GM18511 (cell line): ENCODE measurements around the gene KRTAP10-7.
"Not testable (repeated sequence)": the region's sequence is repeated elsewhere in the genome, so short reads cannot be mapped to it uniquely, and the experiment has no call there.

ENCODE experiments used
- ATAC-seq: cut with Tn5 transposase; IDR thresholded peaks from one replicate; pipeline ENCODE4 v1.9.1; 2021; ENCODE audit warnings: mild to moderate bottlenecking, moderate library complexity; ENCODE audit not compliant: unreplicated experiment

KRTAP10-7 gene, protein sequence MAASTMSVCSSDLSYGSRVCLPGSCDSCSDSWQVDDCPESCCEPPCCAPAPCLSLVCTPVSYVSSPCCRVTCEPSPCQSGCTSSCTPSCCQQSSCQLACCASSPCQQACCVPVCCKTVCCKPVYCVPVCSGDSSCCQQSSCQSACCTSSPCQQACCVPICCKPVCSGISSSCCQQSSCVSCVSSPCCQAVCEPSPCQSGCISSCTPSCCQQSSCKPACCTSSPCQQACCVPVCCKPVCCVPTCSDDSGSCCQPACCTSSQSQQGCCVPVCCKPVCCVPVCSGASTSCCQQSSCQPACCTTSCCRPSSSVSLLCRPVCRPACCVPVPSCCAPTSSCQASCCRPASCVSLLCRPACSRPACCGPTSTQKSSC

DNA sequence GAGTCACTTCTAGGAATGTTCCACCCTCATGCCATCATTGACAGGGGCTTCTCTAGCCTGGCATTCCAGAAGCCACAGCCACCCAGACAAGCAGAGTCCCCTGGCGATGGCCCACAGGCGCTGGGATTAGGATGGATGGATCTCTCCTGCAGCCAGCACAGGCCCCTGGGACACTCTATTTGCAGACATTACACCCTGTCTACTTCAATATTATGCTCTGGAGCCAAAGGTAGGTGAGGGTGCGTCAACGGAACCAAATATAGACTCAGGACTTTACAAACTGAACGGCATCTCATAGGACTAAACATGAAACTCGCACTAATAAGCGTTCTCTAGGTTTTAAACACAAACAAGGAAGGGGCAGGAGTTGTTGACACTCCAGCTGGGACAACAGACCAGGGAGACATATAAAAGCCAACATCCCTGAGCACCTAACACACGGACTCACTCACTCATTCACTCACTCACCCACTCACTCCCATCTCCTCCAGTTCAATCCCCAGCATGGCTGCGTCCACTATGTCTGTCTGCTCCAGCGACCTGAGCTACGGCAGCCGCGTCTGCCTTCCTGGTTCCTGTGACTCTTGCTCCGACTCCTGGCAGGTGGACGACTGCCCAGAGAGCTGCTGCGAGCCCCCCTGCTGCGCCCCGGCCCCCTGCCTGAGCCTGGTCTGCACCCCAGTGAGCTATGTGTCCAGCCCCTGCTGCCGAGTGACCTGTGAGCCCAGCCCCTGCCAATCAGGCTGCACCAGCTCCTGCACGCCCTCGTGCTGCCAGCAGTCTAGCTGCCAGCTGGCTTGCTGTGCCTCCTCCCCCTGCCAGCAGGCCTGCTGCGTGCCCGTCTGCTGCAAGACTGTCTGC is at the start of gene KRTAP10-7:
KRTAP10-7 (plus strand) TSS at position 480 of the 861 bp plus-strand sequence; CDS start at position 505, 25 bp downstream.
- ATAC-seq, result not testable (repeated sequence)

DNA sequence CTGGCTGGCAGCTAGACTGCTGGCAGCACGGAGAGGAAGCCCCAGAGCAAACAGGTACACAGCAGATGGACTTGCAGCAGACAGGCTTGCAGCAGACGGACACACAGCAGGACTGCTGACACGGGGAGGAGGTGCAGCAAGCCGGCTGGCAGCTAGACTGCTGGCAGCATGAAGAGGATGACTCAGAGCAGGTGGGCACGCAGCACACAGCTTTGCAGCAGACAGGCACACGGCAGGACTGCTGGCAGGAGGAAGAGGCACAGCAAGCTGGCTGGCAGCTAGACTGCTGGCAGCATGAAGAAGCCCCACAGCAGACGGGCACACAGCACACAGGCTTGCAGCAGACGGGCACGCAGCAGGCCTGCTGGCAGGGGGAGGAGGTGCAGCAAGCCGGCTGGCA is 49.6 kb upstream of the KRTAP10-7 start:
- no peak for ATAC-seq

DNA sequence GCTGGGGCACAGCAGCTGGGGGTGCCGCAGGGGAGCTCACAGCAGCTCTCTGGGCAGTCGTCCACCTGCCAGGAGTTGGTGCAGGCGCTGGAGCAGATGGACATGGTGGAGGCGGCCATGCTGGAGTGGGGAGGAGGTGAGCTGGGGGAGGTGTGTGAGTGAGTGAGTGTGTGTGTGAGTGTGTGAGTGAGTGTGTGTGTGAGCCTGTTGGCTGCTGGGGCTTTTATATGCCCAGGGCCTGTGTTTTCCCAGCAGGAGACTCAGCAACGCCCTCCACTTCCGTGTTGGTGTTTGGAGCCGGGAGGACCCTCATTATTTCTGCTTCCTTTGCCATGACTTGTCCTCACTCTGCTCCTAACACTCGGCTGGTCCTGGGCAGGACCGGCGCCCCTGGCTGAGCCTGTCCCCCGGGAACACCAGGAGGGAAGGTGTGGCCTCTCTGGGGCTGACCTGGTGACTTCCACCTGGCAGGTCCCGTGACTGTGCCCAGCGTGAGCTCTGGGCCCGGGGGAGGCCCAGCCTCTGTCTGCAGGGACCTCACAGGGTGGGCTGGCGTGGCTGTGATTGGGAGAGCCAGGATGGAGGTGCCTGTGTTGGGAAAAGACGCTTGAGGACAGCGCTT is 48.9 kb upstream of the KRTAP10-7 start, which contains the start of gene KRTAP10-2:
KRTAP10-2 (minus strand) TSS at position 166 of the 622 bp plus-strand sequence; CDS start at position 119, 47 bp downstream.
- ATAC-seq, result no peak

DNA sequence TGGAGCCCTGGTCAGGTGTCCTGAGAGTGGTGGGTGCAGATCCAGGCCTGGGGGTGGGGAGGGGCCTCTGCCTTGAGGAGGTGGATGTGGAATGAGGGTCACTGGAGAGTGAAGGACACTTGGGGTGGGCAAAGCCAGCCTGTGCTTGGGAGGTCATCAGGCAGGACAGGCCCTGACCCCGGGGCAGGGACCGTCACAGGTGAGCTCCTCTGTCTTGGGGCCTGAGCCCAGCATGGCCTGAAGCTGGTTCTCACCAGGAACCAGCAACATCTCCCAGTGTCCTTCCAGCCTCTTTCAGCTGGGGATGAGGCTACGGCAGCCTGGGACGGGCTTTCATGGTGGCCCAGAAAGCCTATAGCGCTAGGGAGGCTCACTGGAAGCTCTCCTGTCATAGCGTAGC is 48.3 kb upstream of the KRTAP10-7 start:
- ATAC-seq, result no peak

DNA sequence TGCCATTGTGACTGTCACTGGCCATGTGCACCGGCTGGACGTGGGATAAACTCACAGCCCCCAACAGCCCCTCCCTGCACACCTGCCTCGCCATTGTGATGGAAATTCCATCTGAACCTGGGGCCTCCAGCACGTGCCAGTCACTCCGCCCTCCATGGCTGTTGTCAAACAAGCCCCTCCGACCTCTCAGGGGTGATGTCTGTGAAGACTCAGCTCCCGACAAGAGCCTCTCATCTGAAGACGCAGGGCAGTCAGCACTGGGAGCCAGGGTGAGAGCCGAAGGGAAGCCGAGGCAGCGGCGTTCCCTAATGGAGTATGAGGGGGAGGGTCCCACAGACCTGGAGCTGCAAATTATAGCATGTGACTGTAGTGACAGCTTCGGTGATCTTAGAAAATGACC is 47.7 kb upstream of the KRTAP10-7 start:
- ATAC-seq, result no peak

DNA sequence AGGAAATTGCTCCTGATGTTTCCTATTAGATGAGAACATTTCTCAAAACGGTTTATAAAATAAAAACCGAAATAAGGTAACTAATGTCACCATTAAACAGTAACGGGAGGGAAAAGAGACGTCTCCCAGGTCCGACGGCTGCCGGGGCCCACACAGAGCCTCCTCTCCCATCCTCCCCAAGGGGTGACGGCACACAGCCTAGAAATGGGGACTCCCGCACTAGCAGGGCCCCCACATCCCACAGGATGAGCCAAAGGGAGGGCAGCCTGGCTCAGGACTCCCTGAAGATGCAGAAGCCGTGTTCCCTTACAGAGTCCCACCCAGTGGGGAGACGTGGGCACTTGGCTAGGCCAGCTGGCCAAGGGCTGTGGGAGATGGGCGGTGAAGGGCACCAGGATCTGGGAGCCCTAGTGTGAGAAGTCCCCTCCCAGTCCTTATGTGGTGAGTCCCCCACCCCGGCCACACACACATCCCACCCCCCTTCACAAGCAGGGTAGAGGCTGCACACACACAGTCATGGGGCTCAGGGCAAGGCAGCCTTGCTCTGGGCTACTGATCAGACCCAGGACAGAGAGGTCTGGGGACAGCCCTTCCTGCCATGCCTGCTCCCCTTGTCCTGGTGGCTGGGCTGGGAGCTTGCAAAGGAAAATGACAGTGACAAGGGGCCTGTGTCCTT is 45.1 kb upstream of the KRTAP10-7 start:
- no peak for ATAC-seq

DNA sequence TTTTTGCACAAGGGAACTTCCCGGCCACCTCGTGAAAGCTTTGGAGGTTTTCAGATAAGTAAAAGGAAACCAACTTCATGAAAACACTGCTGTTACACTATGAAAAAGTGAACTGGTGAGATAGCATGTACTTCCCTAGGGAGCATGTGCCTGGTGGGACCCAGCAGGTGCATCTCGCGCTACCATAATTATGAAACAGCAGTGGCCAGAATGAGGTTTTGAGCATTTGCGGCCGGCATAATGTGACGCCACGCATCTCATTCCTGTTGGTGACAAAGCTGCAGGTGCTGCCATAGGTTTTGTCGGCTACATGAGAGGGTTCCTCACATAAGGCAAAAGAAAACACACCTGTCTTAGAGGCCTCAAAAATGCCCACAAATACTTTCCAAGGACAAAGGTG is 43.5 kb upstream of the KRTAP10-7 start:
- ATAC-seq, result no peak

DNA sequence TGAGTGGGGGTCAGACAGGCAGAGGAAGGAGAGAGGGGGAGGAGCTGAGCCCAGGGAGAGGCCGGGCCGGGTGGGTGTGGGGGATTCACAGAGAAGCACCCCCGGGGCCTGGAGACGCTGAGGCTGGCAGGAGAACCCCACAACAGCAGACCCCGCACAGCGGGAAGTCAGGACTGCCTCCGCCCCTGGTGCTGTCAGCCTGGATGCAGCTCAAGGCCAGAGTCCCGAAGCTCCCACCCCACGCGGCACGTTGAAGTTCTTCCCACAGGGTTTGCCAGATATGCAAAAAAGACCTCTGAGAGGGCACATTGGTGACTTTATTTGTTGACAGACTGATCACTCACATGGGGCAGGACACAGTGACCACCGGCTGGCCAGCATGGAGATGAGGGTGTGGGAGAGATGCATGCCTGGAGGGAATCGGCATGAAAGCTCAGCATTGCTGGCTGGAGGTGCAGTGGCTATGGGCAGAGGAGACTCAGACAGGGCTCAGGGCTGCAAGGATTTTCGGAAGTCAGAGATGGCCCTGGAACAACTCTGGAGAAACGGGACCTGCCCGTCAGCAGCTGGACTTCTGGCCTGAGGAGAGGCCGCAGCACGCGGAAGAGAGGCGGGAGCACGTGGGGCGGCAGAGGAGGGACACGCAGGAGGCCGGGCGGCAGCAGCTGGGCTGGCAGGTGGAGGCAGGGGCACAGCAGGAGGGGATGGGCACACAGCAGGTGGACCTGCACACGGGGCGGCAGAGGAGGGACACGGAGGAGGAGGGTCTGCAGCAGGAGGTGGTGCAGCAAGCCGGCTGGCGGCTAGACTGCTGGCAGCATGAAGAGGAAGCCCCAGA is 42.7 kb upstream of the KRTAP10-7 start:
- no peak for ATAC-seq

DNA sequence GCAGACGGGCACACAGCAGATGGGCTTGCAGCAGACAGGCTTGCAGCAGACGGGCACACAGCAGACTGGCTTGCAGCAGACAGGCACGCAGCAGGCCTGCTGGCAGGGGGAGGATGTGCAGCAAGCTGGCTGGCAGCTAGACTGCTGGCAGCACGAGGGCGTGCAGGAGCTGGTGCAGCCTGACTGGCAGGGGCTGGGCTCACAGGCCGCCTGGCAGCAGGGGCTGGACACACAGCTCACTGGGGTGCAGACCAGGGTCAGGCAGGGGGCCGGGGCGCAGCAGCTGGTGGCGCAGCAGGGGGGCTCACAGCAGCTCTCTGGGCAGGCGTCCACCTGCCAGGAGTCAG is 42.1 kb upstream of the KRTAP10-7 start:
- ATAC-seq, result not testable (repeated sequence)

DNA sequence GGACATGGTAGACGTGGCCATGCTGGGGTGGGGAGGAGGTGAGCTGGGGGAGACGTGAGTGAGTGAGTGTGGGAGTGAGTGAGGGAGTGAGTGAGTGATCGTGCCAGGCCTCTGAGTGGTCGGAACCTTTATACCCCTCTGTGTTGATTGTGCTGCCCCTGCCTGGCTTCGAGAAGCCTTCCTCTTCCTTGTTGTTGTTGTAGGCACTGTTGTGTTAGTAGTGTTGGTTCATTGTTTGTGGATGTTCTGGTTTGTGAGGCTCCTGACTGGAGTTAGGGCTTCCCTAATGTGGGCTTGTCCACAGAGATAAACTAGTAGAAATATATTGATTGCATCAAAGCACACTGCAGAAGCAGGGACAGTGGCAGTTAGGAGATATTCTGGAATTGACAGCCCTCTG is 41.7 kb upstream of the KRTAP10-7 start, which contains the start of gene KRTAP10-3:
KRTAP10-3 (minus strand) TSS at position 101 of the 400 bp plus-strand sequence; CDS start at position 21, 80 bp downstream.
- ATAC-seq, result no peak

DNA sequence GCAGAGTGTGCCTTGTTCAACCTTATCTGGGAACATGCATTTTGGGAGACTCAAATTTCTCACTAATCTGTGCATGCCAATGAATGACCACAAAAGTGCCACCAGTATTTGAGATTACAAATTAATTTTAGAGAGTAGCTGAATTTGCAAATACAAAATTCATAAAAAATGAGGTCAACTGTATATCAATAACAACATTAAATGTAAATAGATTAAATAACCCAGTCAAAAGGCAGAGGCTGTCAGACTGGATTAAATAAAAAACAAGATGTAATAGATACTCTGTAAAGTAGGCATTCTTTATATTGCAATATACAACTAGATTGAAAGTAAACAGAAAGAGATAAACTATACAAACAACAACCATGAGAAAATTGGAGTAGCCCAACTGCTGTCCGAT is 36.3 kb upstream of the KRTAP10-7 start:
- no peak for ATAC-seq

DNA sequence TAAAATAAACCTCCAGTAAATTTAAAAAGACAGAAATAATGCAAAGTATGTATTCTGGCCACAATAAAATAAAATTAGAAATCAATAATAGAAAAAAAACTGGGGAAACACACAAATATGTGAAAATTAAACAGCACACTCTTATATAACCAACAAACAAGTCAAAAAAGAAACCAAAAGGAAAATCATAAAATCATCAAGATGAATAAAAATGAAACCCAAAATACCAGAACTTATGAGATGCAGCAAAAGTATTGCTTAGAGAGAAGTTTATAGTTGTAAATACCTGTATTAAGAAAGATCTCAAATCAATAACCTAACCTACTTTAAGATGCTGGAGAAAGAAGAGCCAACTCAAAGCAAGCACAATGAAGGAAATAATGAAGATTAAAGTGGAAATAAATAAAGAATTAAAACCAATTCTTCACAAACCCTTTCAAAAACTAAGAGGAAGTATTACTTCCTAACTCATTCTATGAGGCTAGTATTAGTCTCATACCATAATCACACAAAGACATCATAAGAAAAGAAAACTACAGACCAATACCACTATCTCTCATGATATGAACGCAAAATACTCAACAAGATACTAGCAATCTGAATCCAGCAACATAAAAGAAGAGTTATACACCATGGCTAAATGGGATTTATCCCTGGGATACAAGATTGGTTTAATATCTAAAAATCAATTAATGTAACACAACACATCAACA is 35.4 kb upstream of the KRTAP10-7 start:
- no peak for ATAC-seq

DNA sequence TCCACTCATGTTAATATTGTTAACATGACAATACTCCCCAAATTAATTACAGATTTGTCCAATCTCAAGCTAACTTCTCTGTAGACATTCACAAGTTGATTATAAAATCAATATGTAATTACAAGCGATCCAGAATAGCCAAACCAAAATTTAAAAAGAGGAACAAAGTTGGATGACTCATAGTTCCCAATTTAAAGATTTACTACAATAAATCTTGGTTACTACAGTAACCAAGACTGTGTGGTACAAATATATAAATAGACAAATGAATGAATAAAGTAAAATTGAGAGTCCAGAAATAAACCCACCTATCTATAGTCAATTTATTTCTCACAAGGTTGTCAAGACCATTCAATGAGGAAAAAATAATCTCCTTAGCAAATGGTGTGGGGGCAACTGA is 34.0 kb upstream of the KRTAP10-7 start:
- no peak for ATAC-seq

DNA sequence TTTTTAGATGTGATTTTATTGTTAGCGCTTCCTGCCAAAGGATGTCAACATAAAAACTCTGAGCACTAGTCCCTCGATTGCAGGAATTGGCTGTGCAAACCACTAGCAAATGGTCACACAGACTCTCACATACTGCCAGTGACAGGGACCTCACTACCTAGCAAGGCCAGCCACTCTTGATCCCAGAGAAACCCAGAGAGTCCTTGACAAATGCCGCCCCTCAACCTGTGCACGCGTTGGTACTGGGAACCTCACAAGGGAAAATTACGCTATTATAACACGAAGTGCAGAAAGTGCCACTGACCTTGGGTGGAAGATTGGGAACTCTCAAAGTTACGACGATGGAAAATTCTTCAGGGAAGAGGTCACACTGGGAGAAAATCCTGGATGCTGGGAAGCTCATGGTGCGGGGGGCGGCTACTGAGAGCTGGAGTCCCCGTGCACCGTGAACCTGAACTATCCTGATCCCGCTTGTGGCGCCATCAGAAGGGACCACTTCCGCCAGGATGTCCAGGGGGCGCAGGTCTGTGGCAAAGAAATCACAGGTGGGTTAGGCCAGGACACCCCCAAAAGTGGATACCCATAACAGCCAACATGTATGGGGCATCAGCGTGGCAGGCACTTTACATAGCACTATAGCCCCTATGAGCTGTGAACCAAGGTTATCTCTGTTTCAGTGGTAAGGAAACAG is 32.8 kb upstream of the KRTAP10-7 start:
- no peak for ATAC-seq

DNA sequence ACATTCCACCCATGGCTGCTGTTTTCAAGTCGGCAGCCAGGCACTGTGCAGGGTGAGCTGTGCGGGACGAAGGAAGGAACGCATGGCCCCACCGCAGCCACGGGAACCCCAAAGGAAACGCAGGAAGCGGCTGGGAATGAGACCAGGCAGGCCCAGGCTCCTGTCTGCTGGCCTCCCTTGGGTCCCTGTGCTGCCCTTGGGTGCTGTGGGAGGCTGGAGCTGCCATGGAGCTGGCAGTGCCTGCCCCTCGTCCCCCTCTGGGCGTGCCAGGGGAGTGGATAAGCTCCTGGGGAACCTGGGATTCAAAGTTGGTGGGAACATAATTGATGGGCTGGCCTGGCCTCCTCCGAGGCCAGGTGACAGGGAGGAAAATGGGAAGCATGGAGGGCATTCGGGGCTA is 32.1 kb upstream of the KRTAP10-7 start:
- no peak for ATAC-seq

DNA sequence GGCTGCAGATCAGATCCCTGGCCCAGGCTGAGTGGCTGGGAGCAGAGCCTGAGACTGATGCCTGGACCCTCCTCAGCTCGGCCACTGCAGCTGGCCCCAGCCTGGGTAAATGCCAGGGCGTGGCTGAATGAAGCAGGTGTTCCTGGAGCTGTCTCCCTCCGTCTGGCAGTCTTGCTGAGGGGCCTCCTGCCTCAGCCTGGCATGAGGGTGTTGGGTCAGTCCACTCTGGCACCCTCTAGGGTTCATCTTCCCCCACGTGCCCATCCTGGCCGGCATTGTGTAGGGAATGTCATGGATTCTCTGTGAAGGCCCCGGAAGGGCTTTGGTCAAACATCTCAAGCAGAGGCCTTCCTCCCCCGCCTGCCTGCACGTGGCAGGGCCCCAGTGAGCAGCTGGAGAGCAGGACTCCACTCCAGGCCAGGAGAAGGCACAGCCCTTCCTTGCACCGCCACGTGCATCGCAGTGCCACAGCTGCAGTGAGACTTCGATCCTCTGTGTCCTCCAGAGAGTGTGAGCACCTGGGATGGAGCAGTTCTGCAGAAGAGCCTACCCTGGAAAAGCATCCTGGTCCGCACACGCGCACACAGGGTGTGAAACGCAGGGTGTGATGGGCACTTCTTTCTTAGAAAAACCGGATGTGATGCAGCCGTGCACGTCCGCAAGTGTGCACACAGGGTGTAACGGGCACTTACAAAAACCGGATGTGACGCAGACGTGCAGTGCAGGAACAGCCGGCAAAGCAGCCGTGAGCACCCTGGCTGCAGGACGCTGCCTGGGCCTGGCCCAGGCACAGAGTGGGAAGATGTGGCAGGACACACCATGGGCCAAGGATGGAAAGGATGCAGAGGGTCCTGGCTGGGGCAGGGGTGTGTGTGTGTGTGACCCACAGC is 31.5 kb upstream of the KRTAP10-7 start:
- no peak for ATAC-seq

DNA sequence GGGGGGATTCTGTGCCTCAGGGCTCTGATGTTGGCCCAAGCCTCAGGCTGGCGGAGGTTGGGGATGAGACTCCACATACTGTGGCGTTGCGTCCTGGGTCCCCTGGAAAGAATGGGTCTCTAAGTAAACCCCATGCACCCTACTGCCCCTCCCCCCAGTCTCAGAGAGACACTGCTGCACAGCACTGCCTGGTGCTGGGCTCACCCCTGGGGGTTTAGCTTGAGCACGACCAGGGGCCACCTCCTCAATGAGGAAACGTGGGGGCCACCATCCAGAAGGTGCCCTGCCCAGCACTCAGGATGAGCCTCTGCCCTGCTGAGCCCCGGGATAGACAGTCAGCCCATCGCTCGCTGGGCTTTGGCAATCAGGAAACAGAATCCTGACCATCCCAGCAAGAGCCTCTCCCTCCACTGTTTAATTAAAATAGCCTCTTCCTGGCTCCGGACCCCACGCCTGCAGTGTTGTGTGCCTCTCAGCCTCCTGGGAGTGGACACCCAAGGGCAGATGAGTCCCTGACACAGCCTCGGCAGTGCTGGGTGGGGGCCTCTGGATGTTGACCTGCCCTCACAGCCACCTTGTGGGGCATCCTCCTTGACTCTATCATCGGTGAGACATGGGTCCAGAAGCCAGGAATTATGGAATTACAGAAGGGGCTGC is 30.4 kb upstream of the KRTAP10-7 start:
- no peak for ATAC-seq
